Adrenal gland (tissue), 5 donors: ENCODE results near the gene SGTB.

Source experiments
- POLR2A ChIP-seq, 2 donors: fragments of 450-650 bp; IDR thresholded peaks; one replicate each; pipeline ENCODE4 v1.6.1; 2017; ENCODE audit warnings: antibody characterized with exemption in 2 of 2, mild to moderate bottlenecking in 2 of 2, moderate library complexity in 1 of 2
- TF ChIP-seq, protein P1 (sequence below), 6 experiments: fragments of 450-650 bp in 4 of 6; fragments of 200-600 bp in 2 of 6; sonication (generic) in 1 of 6; IDR thresholded peaks; 1 replicate in 5 of 6; 2 replicates in 1 of 6; pipeline versions ENCODE4 v1.5.1 to v1.8.0; 2016 to 2021; ENCODE audit warnings: antibody characterized with exemption in 6 of 6, mild to moderate bottlenecking in 2 of 6, moderate library complexity in 1 of 6
- donor health status: DM: no; HTN: no; CAD: no.

DNA sequence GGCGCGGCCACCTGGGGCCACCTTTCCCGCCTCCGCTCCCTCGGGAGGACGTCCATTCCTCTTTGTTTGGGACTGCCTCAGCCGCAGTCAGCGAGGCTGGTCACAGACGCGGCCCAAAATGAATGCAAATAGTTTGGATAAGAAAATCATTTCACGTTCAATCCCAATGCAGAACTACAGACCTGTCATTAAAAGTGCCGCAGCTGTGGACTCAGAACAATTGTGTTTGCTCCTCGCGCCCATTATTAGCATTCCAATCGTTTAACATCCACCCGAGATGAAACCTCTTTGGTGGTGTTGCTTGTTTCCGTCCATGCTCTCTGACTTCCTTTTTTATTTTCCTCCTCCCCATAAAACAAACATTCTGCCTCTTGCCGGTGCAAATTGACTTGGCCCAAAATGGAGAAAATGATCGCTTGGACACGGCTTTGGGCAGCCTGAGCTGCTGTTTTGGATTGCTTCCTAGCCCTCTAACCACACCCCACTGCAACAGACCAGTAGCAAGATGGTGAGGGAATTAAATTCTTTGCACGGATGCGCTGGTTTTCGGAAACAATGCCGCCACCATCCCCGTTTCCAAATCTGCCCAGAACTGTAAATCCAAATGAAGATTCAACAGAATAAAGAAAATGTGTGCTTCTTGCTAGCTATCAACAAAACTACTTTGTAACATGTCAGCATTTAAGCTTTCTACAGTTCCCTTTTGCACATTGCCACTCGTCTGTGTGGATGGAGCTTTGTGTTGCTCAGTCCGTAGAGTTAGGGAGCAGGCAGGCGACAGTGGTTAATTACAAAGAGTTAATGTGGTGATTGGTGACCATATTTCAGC is 880 bp upstream of the SGTB start:
- TF ChIP-seq, protein P1, sequence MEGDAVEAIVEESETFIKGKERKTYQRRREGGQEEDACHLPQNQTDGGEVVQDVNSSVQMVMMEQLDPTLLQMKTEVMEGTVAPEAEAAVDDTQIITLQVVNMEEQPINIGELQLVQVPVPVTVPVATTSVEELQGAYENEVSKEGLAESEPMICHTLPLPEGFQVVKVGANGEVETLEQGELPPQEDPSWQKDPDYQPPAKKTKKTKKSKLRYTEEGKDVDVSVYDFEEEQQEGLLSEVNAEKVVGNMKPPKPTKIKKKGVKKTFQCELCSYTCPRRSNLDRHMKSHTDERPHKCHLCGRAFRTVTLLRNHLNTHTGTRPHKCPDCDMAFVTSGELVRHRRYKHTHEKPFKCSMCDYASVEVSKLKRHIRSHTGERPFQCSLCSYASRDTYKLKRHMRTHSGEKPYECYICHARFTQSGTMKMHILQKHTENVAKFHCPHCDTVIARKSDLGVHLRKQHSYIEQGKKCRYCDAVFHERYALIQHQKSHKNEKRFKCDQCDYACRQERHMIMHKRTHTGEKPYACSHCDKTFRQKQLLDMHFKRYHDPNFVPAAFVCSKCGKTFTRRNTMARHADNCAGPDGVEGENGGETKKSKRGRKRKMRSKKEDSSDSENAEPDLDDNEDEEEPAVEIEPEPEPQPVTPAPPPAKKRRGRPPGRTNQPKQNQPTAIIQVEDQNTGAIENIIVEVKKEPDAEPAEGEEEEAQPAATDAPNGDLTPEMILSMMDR (IDR thresholded peaks at IDR 0.05): no peak
- peak in 1 of 2 donors; percentile 3 for TF ChIP-seq POLR2A (IDR thresholded peaks at IDR 0.05)
